ENCODE measurements around the gene ZNF530.

- TF ChIP-seq, protein P1, sequence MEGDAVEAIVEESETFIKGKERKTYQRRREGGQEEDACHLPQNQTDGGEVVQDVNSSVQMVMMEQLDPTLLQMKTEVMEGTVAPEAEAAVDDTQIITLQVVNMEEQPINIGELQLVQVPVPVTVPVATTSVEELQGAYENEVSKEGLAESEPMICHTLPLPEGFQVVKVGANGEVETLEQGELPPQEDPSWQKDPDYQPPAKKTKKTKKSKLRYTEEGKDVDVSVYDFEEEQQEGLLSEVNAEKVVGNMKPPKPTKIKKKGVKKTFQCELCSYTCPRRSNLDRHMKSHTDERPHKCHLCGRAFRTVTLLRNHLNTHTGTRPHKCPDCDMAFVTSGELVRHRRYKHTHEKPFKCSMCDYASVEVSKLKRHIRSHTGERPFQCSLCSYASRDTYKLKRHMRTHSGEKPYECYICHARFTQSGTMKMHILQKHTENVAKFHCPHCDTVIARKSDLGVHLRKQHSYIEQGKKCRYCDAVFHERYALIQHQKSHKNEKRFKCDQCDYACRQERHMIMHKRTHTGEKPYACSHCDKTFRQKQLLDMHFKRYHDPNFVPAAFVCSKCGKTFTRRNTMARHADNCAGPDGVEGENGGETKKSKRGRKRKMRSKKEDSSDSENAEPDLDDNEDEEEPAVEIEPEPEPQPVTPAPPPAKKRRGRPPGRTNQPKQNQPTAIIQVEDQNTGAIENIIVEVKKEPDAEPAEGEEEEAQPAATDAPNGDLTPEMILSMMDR (IDR thresholded peaks at IDR 0.05): peak; percentile 33
- TF ChIP-seq EZH2phosphoT487 (IDR thresholded peaks at IDR 0.05) (no peak), EZH2 (IDR thresholded peaks at IDR 0.05) (no peak)
Observed at GRCh38 chr19:57578487-57579205, 21.0 kb upstream of the ZNF530 start, which contains the start of gene ZNF416.

All from neural progenitor cell (in vitro differentiated cells).